Subcutaneous adipose tissue (tissue), 4 donors: ENCODE results near the gene TCF20. TPM values are rescaled to one million over a fixed set of nuclear protein-coding genes. Genes with fewer than 3 reads are reported as not detected.

Experiments
- total RNA-seq, 4 donors: library from RNA; depleted of rRNA; stranded (reverse); fragments of >200 nt; gene quantifications; one replicate each; pipeline ENCODE4 v1.1.0, GENCODE V29; 2016
- TF ChIP-seq, protein P1 (sequence below): fragments of 450-650 bp; IDR thresholded peaks from one replicate; pipeline ENCODE4 v1.5.1; 2016; ENCODE audit warnings: low read depth, mild to moderate bottlenecking, control low read depth, antibody characterized with exemption, moderate library complexity

Gene TCF20
- total RNA-seq, 4 donors from 2014 or later = 17.8 to 25.6 (median 22.4) TPM

DNA sequence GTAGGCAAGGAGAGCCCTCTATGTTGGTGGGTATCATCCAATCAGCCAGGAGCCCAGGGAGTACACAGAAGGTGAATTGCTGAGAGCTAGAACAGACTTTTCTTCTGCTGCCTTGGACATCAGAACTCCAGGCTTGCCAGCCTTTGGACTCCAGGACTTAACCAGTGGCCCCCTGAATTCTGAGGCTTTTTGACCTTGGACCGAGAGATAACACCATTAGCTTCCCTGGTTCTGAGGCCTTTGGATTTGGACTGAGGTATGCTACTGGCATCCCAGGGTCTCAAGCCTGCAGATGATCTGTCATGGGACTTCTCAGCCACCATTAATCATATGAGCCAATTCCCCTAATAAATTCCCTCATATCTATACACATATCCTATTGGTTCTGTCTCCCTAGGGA is 21.5 kb downstream of the TCF20 start:
- TF ChIP-seq, protein P1, sequence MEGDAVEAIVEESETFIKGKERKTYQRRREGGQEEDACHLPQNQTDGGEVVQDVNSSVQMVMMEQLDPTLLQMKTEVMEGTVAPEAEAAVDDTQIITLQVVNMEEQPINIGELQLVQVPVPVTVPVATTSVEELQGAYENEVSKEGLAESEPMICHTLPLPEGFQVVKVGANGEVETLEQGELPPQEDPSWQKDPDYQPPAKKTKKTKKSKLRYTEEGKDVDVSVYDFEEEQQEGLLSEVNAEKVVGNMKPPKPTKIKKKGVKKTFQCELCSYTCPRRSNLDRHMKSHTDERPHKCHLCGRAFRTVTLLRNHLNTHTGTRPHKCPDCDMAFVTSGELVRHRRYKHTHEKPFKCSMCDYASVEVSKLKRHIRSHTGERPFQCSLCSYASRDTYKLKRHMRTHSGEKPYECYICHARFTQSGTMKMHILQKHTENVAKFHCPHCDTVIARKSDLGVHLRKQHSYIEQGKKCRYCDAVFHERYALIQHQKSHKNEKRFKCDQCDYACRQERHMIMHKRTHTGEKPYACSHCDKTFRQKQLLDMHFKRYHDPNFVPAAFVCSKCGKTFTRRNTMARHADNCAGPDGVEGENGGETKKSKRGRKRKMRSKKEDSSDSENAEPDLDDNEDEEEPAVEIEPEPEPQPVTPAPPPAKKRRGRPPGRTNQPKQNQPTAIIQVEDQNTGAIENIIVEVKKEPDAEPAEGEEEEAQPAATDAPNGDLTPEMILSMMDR = no peak

DNA sequence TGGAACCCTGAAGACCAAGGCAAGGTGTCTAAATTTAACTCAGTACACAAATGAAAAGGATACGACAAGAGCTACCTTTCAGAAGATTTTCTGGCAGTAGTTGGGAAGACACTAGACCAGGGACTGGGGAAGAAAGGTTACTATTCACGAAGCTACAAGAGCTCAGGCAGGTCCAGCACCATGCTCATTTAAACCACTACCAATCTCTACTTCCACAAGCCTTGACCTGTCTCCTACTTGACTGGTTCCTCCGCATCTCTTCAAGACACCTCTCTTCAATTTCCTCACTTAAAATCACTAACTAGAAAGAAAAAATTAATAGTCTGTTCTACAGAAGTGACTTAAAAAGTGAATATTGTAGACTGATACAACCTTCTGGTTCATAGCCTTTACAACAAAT is 22.9 kb downstream of the TCF20 start:
- TF ChIP-seq, protein P1 = no peak

DNA sequence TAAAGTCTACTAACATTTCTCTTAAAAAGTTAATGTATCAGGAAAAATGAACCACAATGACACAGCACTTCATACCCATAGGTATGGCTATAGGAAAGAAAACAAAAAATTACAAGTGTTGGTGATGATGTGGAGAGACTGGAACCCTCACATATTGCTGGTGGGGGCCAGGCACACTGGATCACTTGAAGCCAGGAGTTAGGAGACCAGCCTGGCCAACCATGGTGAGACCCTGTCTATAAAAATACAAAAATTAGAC is 26.7 kb downstream of the TCF20 start:
- TF ChIP-seq, protein P1 = no peak

DNA sequence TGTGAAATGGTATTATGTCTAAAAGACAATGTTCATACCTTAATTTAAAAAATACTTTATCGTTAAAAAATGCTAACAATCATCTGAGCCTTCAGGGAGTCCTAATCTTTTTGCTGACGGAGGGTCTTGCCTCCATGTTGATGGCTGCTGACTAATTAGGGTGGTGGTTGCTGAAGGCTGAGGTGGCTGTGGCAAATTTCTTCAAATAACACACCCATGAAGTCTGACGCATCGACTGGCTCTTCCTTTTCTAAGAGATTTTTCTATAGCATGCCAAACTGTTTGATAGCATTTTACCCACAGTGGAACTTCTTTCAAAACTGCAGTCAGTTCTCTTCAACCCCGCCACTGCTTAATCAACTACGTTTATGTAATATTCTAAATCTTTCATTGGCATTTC is 33.6 kb downstream of the TCF20 start:
- TF ChIP-seq, protein P1 = no peak

DNA sequence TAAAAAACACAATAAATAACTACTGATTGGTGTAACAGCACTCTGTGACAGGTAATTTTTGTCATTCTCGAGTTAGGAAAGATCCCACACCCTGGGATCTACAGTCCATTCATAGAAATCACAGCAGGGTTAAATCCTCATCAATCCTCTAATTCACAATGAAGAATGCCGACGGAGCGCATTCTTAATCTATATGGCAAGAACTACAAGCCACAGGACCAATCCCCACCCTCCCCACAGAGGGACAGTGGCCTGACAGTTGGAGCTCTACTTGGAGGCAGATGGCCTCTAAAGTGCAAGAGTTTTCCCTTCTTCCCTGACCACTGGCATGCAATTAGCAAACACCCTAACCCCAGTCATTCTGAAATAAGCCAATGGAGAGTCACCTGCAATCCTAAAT is 34.2 kb downstream of the TCF20 start:
- TF ChIP-seq, protein P1 = no peak

DNA sequence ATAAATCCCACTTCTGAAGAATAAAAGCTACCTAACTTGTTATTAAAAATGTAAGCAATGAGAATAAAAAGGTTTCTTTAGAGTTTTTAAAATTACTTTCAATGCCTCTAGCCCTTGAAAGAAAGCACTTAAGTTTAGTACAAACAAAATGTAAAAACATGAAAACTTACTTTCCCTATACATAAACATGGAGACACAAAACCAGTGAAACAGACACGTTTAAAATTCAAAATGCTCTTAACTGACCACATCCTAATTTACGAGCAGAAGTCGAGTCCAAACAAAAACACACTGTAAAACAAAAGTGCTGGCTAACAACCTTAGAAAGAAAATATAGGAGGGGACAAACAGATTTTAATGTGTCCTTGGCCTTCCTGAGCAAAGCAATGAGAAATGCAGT is 36.6 kb downstream of the TCF20 start:
- TF ChIP-seq, protein P1 = no peak

DNA sequence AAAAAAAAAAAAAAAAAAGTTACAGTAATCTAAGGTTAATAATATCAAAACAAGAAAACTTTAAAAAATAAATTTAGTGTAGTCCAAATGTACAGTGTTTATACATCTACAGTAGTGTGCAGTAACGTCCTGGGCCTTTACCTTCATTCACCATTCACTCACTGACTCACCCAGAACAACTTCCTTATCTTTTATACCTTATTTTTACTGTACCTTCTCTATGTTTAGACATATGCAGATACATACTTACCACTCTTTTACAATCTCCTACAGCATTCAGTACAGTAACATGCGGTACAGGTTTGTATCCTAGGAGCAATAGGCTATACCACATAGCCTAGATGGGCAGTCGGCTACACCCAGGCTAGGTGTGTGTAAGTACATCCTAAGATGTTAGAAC is 38.5 kb downstream of the TCF20 start:
- TF ChIP-seq, protein P1 = no peak

DNA sequence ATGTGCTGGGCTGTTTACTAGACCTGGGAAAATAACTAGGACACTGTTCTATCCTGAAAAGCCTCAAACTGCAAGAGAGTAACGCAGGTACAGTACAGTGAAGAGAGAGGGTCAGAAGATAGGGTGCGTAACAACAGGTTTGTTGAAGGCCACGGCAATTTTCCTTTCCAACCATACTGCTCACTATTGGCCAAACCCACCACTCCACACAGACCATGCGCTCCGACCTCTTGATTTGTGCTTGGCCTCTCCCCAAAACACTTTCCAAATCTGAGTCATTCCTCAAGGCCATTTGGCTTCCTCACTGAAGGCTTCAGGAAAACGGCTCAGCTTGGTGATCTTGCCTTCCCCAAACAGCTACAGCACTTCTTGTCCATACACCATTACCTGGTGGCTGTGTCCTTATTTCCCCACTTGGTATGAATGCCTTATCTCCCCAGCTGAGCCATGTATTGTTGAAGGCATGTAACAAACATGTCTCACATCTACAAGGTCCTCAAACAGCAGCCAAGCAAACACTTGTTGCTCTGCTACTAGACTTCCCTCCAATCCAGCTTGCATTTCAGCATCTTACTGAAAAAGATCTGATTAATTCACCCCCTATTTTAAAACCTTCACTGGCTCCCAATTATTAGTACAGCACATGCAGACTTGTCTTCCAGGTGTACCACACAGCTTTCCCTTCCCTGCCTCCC is 40.9 kb downstream of the TCF20 start:
- TF ChIP-seq, protein P1 = no peak
